NCI-H2029 (cell line): ENCODE data around the gene UCK1.

ENCODE experiments used
- DNase-seq: peaks from one replicate; lab custom pipeline; 2025; lab: John Stamatoyannopoulos, UW

Gene UCK1

DNA sequence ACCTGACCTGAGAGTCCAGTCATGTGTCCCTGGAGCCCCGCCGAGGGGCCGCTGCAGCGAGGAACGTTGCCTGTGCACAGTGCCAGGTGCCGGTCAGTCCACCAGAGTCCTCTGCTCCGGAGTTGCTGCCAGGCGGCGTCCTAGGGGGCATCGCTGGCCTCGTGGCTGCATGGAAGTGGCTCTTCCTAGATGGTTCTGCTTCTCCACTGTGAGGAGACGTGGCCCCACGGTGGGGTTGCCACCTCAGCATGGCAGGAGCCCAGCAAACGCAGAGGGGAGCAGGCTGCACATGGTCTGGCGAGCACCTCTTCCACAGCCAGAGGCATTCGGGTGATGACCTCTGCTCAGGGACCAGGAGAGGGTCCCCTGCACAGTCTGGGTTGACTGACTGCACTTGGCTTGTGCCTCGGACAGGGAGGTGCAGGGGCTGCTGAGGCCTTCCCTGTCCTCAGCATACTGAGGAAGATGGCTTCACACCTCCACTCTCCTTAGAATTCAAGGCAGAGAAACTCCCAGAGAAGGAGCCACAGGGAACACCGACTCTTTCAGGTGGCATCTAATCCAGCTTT lies 54.2 kb downstream of the UCK1 start:
- DNase-seq, result no peak

DNA sequence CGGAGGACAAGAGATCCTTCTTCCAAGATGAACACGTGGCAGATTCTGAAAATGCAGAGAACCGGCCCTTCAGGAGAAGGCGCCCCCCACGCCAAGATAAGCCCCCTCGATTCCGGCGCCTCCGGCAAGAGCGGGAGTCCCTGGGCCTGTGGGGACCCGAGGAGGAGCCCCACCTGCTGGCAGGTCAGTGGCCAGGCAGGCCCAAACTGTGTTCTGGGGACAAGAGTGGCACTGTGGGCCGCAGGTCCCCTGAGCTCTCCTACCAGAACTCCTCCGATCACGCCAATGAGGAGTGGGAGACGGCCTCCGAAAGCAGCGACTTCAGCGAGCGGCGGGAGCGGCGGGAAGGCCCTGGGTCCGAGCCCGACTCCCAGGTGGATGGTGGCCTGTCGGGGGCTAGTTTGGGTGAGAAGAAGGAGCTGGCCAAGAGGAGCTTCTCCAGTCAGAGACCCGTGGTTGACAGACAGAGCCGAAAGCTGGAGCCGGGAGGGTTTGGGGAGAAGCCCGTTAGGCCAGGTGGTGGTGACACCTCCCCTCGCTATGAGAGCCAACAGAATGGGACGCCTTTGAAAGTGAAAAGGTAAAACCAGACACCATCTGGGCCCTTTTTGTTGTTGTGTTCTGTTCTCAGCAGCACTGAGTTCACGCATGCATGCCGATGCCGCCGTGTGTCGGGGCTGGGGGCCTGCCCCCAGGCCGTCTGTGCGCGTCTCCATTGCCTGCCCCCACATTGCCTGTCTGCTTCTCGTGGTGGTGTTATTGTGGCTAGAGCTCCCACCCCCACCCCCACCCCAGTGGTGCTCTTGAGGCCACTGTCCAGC lies 54.9 kb downstream of the UCK1 start:
- no peak for DNase-seq

DNA sequence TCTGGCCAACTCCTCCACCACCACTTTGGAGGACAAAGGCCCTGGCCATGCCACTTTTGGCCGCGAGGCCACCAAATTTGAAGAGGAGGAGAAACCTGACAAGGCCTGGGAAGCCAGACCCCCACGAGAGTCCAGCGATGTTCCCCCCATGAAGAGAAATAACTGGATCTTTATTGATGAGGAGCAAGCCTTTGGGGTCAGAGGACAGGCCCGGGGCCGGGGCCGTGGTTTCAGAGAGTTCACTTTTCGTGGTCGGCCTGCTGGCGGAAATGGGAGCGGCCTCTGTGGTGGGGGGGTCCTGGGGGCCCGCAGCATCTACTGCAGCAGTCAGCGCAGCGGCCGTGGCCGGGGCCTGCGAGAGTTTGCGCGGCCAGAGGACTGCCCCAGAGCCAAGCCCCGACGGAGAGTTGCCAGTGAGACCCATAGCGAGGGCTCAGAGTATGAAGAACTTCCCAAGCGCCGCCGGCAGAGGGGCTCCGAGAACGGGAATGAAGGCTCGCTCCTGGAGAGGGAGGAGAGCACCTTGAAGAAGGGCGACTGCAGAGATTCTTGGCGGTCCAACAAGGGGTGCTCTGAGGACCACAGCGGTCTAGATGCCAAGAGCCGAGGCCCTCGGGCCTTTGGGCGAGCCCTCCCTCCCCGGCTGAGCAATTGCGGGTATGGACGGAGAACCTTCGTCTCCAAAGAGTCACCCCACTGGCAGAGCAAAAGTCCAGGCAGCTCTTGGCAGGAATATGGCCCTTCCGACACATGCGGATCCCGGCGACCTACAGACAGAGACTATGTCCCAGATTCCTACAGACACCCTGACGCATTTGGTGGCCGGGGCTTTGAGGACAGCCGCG lies 55.7 kb downstream of the UCK1 start:
- no peak for DNase-seq

DNA sequence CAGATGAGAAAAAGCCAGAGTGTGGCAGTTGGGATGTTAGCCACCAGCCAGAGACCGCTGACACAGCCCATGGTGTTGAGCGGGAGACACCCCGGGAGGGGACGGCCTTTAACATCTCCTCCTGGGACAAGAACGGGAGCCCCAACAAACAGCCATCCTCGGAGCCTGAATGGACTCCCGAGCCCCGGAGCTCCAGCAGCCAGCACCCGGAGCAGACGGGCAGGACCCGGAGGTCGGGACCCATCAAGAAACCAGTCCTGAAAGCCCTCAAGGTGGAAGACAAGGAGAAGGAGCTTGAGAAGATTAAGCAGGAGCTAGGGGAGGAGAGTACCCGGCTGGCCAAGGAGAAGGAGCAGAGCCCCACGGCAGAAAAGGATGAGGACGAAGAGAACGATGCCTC lies 56.4 kb downstream of the UCK1 start:
- DNase-seq, result no peak

DNA sequence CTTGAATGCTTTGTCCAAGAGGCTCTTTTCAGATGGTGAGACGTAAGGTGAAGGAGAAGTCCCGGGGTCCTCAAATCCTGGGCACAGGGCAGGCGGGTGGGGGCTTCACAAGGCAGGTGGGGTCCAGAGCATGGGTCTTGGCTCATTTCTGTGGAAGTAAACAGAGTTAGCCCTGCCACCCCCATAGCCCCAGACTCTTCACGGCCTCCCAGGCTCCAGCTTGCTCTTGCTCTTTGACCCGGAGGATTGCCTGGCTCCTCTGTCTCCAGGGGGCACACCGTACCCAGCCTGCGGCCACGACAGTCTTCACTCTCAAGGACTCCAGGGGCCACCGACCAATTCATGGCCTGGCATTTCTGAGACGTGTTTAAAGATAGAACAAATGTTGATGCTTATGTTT lies 57.2 kb downstream of the UCK1 start:
- no peak for DNase-seq
